Body of pancreas (tissue), 4 donors: Measurements from ENCODE around the gene LAMTOR4.

ENCODE experiments used
- POLR2A ChIP-seq, 3 donors: fragments of 450-650 bp; IDR thresholded peaks; one replicate each; pipeline ENCODE4 v1.6.1; 2016; ENCODE audit warnings: antibody characterized with exemption in 3 of 3, mild to moderate bottlenecking in 2 of 3
- TF ChIP-seq, protein P1 (sequence below), 7 experiments: fragments of 450-650 bp in 4 of 7; fragments of 200-600 bp in 3 of 7; sonication (generic) in 3 of 7; IDR thresholded peaks; one replicate each; pipeline ENCODE4 v1.5.1; 2016 to 2019; ENCODE audit warnings: antibody characterized with exemption in 7 of 7

DNA sequence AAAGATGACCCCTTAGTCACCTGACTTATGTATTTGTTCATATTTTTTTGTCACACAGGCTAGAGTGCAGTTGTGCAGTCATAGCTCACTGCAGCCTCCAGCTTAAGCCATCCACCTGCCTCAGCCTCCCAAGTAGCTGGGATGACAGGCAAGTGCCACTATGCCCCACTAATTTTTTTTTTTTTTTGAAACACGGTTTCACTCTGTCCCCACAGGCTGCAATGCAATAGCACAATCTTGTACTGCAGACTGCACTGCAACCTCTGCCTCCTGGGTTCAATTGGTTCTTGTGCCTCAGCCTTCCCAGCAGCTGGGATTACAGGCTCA is 20.1 kb upstream of the LAMTOR4 start:
- TF ChIP-seq, protein P1, sequence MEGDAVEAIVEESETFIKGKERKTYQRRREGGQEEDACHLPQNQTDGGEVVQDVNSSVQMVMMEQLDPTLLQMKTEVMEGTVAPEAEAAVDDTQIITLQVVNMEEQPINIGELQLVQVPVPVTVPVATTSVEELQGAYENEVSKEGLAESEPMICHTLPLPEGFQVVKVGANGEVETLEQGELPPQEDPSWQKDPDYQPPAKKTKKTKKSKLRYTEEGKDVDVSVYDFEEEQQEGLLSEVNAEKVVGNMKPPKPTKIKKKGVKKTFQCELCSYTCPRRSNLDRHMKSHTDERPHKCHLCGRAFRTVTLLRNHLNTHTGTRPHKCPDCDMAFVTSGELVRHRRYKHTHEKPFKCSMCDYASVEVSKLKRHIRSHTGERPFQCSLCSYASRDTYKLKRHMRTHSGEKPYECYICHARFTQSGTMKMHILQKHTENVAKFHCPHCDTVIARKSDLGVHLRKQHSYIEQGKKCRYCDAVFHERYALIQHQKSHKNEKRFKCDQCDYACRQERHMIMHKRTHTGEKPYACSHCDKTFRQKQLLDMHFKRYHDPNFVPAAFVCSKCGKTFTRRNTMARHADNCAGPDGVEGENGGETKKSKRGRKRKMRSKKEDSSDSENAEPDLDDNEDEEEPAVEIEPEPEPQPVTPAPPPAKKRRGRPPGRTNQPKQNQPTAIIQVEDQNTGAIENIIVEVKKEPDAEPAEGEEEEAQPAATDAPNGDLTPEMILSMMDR (IDR thresholded peaks at IDR 0.05), result no peak
- no peak for TF ChIP-seq POLR2A (IDR thresholded peaks at IDR 0.05)
